ENCODE results near the gene ACLY. TPM values are rescaled to one million over a fixed set of nuclear protein-coding genes. Genes with fewer than 3 reads are reported as not detected.

ACLY gene
- total RNA-seq, 6 experiments from 2014 or later: 254 to 315 (median 279) TPM

DNA sequence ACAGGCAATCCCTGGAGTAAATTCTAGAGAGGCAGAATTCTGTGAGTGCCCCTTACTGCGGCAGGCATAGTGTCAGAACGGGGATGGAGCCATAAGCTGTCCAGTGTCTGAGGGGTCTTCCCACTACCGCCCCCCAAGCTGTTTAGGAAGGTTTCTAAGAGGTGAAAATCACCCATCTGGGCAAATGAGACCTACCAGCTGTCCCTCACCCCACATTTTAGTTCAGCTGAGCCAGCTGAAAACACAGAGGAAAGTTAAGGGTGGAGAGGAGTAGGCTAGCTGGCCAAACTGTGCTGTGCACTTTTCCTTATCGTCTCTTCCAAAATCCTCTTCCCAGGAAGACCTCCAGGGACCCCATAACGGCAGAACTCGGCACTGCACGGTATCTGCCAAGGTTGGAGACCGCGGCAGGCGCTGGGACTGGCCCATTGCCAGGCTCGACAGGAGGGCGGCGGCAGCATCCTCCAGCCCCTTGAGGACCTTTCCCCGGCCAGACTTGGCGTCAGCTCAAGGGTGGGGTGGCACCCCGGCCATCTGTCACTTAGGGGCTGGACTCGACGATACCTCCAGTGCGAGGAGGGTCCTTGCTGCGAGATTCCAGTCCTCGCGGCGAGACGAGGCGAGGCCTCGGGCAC is 955 bp downstream of the ACLY start:
- H3K4me1 Mint-ChIP-seq (ENCODE audit: low read depth): peaks cover 55% of the 10 kb centered on the region
- TF ChIP-seq, protein P1, sequence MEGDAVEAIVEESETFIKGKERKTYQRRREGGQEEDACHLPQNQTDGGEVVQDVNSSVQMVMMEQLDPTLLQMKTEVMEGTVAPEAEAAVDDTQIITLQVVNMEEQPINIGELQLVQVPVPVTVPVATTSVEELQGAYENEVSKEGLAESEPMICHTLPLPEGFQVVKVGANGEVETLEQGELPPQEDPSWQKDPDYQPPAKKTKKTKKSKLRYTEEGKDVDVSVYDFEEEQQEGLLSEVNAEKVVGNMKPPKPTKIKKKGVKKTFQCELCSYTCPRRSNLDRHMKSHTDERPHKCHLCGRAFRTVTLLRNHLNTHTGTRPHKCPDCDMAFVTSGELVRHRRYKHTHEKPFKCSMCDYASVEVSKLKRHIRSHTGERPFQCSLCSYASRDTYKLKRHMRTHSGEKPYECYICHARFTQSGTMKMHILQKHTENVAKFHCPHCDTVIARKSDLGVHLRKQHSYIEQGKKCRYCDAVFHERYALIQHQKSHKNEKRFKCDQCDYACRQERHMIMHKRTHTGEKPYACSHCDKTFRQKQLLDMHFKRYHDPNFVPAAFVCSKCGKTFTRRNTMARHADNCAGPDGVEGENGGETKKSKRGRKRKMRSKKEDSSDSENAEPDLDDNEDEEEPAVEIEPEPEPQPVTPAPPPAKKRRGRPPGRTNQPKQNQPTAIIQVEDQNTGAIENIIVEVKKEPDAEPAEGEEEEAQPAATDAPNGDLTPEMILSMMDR (IDR thresholded peaks at IDR 0.05): no peak
- peaks cover 3% of the 10 kb centered on the region for H3K27me3 Mint-ChIP-seq (ENCODE audit: insufficient read depth)
- no peak for DNase-seq
- H3K27ac Mint-ChIP-seq: peak overlapping the region; percentile 88
- H3K4me3 Mint-ChIP-seq: peak overlapping the region; percentile 97
- H3K36me3 Mint-ChIP-seq (ENCODE audit: low read depth): peaks cover 28% of the 10 kb centered on the region
- H3K9me3 Mint-ChIP-seq: no peaks in the 10 kb centered on the region

DNA sequence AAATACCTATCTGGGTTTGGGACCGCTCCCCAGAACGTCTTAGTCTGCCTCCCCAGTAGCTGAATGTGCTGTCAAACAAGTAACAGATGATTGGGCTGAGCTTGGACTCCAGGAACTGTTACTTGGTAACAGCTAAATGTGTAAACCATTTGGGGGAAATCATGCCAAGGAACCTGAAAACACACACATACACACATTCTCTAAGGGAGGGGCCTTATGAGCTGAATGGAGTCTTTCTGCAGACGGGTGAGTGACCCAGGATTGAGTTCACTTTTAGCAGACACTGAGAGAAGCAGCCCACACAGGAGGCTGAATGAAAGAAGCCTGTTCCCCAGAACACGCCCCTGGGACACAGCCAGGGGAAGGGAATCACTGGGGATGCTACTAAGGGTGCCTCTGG is 1.6 kb downstream of the ACLY start:
- H3K27me3 Mint-ChIP-seq (ENCODE audit: insufficient read depth): peaks cover 3% of the 10 kb centered on the region
- peaks cover 34% of the 10 kb centered on the region for H3K36me3 Mint-ChIP-seq (ENCODE audit: low read depth)
- H3K4me1 Mint-ChIP-seq (ENCODE audit: low read depth): peaks cover 61% of the 10 kb centered on the region
- DNase-seq: peak; percentile 51
- H3K4me3 Mint-ChIP-seq: peak overlapping the region; percentile 97
- peak overlapping the region; percentile 88 for H3K27ac Mint-ChIP-seq
- no peaks in the 10 kb centered on the region for H3K9me3 Mint-ChIP-seq
- TF ChIP-seq, protein P1 (IDR thresholded peaks at IDR 0.05): no peak

DNA sequence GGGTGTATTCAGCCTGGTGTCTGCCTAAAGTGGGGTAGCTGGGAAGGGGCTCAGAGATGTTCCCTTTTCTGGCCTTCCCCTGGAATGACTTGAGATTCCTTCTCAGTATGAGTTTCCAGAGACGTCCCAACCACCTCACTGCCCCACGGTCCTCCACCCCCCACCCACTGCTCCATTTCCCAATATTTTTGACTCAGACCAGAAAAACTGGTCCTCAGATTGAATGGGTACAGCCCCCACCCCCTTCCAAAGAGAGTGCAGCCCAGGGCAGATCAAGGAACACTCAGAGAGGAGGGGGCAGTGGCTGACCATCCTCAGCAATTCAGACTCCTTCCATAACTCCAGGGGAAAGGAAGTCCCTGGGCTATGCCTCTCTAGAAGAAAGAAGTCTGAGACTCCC is 3.2 kb downstream of the ACLY start:
- H3K4me3 Mint-ChIP-seq: peak overlapping the region; percentile 97
- no peak for DNase-seq
- H3K4me1 Mint-ChIP-seq (ENCODE audit: low read depth): peaks cover 74% of the 10 kb centered on the region
- peaks cover 3% of the 10 kb centered on the region for H3K27me3 Mint-ChIP-seq (ENCODE audit: insufficient read depth)
- H3K36me3 Mint-ChIP-seq (ENCODE audit: low read depth): peaks cover 37% of the 10 kb centered on the region
- TF ChIP-seq, protein P1 (IDR thresholded peaks at IDR 0.05): no peak
- H3K27ac Mint-ChIP-seq: peak overlapping the region; percentile 73
- H3K9me3 Mint-ChIP-seq: no peaks in the 10 kb centered on the region

DNA sequence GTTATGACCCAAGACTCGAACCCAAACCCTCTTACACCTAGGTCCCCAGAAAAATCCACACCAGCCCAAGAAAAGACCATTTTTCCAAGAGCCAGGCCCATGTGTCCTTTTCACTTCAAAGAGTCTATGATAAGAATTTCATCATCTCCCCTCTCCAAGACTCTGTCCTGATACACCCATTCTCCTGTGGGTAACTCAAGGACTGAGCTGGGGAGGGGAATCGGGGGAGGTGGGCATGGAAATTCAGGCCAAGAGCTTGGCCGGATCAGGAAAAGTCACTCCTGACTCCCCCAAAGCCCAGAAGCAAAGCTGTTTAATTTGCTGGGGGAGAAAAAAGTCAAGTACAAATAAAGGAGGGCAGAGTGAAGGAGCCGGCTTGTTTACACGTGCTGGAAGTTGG is 3.7 kb downstream of the ACLY start:
- Mint-ChIP-seq H3K27me3 (ENCODE audit: insufficient read depth) (peaks cover 3% of the 10 kb centered on the region), H3K9me3 (no peaks in the 10 kb centered on the region), H3K27ac (peak overlapping the region; percentile 60; the same call in 1 of the 2 replicates), H3K4me3 (no peak overlapping the region), H3K36me3 (ENCODE audit: low read depth) (peaks cover 39% of the 10 kb centered on the region), H3K4me1 (ENCODE audit: low read depth) (peaks cover 76% of the 10 kb centered on the region)
- no peak for DNase-seq
- TF ChIP-seq, protein P1 (IDR thresholded peaks at IDR 0.05): no peak

DNA sequence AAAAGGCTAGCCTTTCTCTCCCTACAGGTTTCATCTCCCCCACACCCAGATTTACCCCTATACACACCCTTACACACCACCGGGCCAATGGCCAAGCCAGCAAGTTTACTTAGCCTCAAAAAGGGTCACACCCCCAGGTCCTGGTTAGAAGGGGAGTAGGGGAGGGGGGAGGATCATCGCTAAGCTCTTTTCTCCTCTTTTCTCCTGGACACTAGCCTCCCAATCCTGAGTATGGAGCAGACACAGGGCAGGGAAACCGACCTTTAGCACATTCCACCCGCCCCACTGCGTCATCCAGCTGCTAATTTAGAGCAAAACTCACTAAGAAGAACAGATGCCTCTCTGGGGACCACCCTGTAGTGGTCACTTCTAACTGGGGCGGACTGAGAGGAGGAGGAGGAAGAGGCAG is 4.4 kb downstream of the ACLY start:
- peaks cover 76% of the 10 kb centered on the region for H3K4me1 Mint-ChIP-seq (ENCODE audit: low read depth)
- no peaks in the 10 kb centered on the region for H3K9me3 Mint-ChIP-seq
- peak overlapping the region; percentile 60; the same call in 1 of the 2 replicates for H3K27ac Mint-ChIP-seq
- TF ChIP-seq, protein P1 (IDR thresholded peaks at IDR 0.05): no peak
- no peak for DNase-seq
- H3K36me3 Mint-ChIP-seq (ENCODE audit: low read depth): peaks cover 45% of the 10 kb centered on the region
- H3K4me3 Mint-ChIP-seq: no peak overlapping the region
- peaks cover 3% of the 10 kb centered on the region for H3K27me3 Mint-ChIP-seq (ENCODE audit: insufficient read depth)

Measured in HFFc6 (cell line).